GM13976 (cell line): Measurements from ENCODE around the gene PAK5.

Experiments
- DNase-seq: peaks from one replicate; pipeline ENCODE4 v3.0.0; 2012; ENCODE audit warnings: low spot score
- in situ Hi-C: fragments of 300-500 bp; cut with MboI; formaldehyde crosslinking; loops from one replicate; pipeline ENCODE4 v1.12.0; 2022; ENCODE audit warnings: low sequenced_read_pairs, mixed read lengths, inconsistent platforms; ENCODE audit not compliant: unreplicated experiment
- TF ChIP-seq, protein P1 (sequence below): IDR thresholded peaks from 2 replicates; pipeline ENCODE4 v1.5.1; 2012; ENCODE audit warnings: borderline replicate concordance, mild to moderate bottlenecking; ENCODE audit not compliant: insufficient read depth; ENCODE audit errors: extremely low read depth, missing control alignments, control extremely low read depth

PAK5 gene

DNA sequence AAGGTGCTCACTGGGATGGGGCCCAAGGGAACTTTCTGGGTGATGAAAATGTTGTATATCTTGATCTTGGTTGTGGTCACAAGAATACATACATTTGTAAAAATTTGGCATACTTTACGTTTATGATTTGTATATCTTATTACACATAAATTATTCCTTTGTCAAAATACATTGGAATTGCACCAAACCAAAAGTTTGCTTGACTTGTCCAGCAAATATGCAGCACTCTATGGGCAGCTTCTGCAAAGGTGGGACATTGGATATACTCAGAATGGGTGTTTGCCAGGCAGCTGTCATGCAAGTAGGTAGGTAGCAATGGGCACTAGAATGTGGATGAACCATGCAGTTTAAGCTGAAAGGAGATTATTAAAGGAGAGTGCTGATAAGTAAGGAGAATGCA, 246.5 kb downstream of the PAK5 start:
- in situ Hi-C loops, result no loop called here

DNA sequence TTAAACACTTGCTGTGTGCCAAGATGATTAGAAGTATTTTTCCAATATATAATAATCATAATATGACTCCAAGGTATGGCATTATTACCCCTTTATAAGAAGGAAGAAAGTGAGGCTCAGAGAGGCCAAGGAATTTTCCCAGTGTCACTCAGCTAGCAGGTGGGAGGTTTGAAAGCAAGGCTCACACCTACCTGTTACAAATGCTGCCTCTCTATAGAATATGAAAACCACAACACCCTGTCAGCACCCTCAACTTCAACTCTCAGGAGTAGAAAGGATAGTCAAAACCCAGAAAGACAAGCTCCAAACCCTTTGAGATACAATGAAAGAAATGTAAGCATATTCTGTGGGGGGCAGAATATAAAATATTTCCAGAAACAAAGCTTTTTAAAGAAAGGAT, 247.8 kb downstream of the PAK5 start:
- TF ChIP-seq, protein P1, sequence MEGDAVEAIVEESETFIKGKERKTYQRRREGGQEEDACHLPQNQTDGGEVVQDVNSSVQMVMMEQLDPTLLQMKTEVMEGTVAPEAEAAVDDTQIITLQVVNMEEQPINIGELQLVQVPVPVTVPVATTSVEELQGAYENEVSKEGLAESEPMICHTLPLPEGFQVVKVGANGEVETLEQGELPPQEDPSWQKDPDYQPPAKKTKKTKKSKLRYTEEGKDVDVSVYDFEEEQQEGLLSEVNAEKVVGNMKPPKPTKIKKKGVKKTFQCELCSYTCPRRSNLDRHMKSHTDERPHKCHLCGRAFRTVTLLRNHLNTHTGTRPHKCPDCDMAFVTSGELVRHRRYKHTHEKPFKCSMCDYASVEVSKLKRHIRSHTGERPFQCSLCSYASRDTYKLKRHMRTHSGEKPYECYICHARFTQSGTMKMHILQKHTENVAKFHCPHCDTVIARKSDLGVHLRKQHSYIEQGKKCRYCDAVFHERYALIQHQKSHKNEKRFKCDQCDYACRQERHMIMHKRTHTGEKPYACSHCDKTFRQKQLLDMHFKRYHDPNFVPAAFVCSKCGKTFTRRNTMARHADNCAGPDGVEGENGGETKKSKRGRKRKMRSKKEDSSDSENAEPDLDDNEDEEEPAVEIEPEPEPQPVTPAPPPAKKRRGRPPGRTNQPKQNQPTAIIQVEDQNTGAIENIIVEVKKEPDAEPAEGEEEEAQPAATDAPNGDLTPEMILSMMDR, result no peak
- in situ Hi-C loops, result no loop called here
- DNase-seq, result no peak

More for the DNA sequence above, 246.5 kb downstream of the PAK5 start:
- no peak for DNase-seq
- TF ChIP-seq, protein P1, result no peak

DNA sequence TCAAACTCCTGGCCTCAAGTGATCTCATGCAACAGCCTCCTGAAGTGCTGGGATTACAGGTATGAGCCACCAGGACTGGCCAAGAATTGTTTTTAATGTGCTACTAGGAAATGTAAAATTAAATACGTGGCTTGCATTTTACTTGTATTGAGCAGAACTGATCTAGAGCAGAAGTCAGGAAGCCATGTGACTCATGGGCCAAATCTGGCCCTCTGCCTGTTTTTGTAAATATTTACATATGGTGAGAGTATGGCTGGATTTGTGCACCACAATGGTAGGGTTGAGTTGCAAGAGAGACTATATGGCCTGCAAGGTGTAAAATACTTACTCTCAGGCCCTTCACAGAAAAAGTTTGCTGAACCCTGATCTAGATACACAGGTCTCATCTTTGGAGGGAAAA, 248.7 kb downstream of the PAK5 start:
- in situ Hi-C loops, result no loop called here
- no peak for DNase-seq
- TF ChIP-seq, protein P1, result no peak

DNA sequence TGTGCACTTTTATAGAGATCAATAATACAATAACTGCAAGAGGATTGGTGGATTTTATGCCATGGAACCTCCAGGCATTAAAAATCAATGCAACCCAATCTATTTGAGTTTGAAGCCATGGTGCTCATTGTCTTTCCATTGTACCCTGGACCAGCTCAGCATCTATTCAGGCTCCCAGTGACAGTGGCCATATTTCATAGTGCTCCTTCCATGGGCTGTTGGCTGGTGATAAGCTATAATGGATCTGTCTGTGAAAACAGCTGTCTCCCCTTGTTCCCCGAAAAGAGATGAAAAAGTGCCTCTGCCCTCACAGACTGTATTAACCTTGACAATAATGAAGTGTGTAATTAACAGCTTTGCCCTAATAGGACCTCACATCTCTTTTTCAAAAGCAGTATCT, 250.2 kb downstream of the PAK5 start:
- in situ Hi-C loops, result no loop called here
- TF ChIP-seq, protein P1, result no peak
- no peak for DNase-seq

DNA sequence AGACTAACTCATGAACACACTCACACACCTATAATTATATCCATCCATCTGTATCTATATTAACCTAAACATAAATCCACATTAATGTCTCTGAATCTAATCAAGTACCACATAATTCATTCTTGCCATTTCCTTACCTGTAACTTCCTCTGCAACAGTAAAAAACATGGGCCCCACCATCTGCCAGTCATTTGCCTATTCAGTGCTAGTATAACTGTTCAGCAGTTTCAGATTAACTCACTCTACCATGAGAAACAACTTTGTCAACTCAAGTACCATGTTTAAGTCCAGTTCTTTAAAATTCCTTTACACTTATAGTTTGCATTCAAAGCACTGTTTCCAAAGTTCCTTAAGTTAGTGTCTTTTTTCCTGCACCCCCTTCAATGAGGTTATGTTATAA, 255.7 kb downstream of the PAK5 start:
- TF ChIP-seq, protein P1, result no peak
- DNase-seq, result no peak
- in situ Hi-C loops, result no loop called here

DNA sequence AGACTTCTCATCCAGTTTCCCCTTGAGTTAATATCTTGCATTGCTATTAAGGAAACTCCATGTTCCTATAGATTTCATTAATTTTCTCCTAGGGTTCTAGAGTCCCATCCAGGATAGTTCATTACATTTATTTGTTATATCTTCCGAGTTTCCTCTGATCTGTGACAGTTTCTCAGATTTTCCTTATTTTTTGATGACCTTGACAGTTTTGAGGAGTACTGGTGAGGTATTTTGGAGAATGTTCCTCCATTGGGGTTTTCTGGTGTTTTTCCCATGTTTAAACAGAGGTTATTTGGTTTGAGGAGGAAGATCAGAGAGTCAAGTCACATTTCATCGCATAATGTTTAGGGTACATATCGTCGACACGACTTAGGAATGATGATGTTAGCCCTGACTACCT, 256.7 kb downstream of the PAK5 start:
- TF ChIP-seq, protein P1, result no peak
- DNase-seq, result no peak
- in situ Hi-C loops, result no loop called here

DNA sequence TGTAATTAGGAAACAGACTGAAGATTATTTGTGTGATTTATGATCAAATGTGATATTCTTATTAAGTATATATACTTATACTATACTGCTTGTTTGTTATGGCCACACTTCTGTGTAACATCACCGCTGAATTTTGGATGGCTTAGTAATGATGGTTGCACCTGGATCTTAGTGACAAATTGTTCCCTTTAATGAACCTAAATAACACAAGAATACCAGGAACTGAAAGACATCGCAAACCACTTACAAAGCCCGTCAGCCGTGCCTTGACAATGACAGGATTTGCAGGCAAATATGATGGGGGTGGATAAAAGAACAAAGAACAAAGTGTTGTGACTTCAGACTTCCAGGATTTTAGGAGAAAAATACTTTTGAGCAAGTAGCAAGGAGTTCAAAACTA, 257.4 kb downstream of the PAK5 start:
- TF ChIP-seq, protein P1, result no peak
- no peak for DNase-seq
- in situ Hi-C loops, result no loop called here
